Endothelial cell of umbilical vein (primary cell): Measurements from ENCODE around the gene DYRK1A. TPM values are rescaled to one million over a fixed set of nuclear protein-coding genes. Genes with fewer than 3 reads are reported as not detected.

Experiments used
- BruUV-seq: library from RNA; stranded (reverse); fragments of 400-500 nt; replicated peaks from 2 replicates; lab custom pipeline; 2021; lab: Mats Ljungman, UMichigan
- CTCF ChIA-PET: fragments of 300-600, 350-600 bp; sonication (Branson Sonifier 250); formaldehyde crosslinking; loops from one replicate; lab custom pipeline; 2021; ENCODE audit warnings: antibody characterized with exemption, inconsistent platforms; lab: Charles Lee
- POLR2A ChIA-PET: fragments of 300-600, 350-600 bp; sonication (Branson Sonifier 250); formaldehyde crosslinking; loops from one replicate; lab custom pipeline; 2021; ENCODE audit warnings: antibody characterized with exemption, inconsistent platforms; lab: Charles Lee
- DNase-seq: peaks from one replicate; pipeline ENCODE4 v3.0.0-alpha.2; 2011; ENCODE audit warnings: low read depth, low spot score
- FAIRE-seq: peaks from 2 replicates; lab custom pipeline; 2011; peaks lifted over from hg19 to GRCh38; lab: Jason Lieb, UNC
- H2AFZ ChIP-seq: 2 replicates; pipeline ENCODE4 v1.6.0; 2012; ENCODE audit warnings: low read depth, low read length, control low read depth, inconsistent platforms
- H3K27ac ChIP-seq: 2 replicates; pipeline ENCODE4 v1.5.1; 2011; ENCODE audit warnings: low read depth, mild to moderate bottlenecking, control low read depth, low read length, moderate library complexity; ENCODE audit not compliant: insufficient read depth
- H3K27me3 ChIP-seq, 2 experiments: 2 replicates each; pipeline versions ENCODE4 v1.6.0 to v1.6.1; 2011; ENCODE audit warnings: low read length in 2 of 2, mixed read lengths in 1 of 2; ENCODE audit not compliant: control insufficient read depth in 2 of 2, insufficient read depth in 2 of 2
- H3K36me3 ChIP-seq, 2 experiments: 2 replicates in 1 of 2; 3 replicates in 1 of 2; pipeline ENCODE4 v1.5.1; 2011; ENCODE audit warnings: low read length in 2 of 2, mild to moderate bottlenecking in 1 of 2, moderate library complexity in 1 of 2; ENCODE audit not compliant: control insufficient read depth in 2 of 2, insufficient read depth in 2 of 2; ENCODE audit errors: extremely low read depth in 1 of 2
- H3K4me1 ChIP-seq: 3 replicates; pipeline ENCODE4 v1.5.1; 2011; ENCODE audit warnings: mild to moderate bottlenecking, low read length; ENCODE audit not compliant: control insufficient read depth, insufficient read depth; ENCODE audit errors: extremely low read depth
- H3K4me2 ChIP-seq: 2 replicates; pipeline ENCODE4 v1.6.1; 2011; ENCODE audit warnings: low read length, control low read depth, mixed read lengths; ENCODE audit not compliant: insufficient read depth
- H3K4me3 ChIP-seq, 3 experiments: fragments of 200-600 bp in 1 of 3; sonication (generic), shearing (Covaris generic) in 1 of 3; replicated peaks in 1 of 3; 2 replicates each; pipeline ENCODE4 v1.5.1; 2011 to 2016; ENCODE audit warnings: control low read depth in 3 of 3, low read length in 3 of 3, mild to moderate bottlenecking in 2 of 3, inconsistent platforms in 1 of 3, low read depth in 1 of 3, moderate library complexity in 1 of 3; ENCODE audit not compliant: insufficient read depth in 1 of 3
- H3K79me2 ChIP-seq: 2 replicates; pipeline ENCODE4 v1.6.0; 2012; ENCODE audit warnings: low read length, inconsistent platforms; ENCODE audit not compliant: control insufficient read depth, insufficient read depth
- H3K9ac ChIP-seq: replicated peaks from 2 replicates; pipeline ENCODE3; 2011; ENCODE audit warnings: low read length, control low read depth; ENCODE audit not compliant: insufficient read depth; ENCODE audit errors: extremely low read depth
- H3K9me1 ChIP-seq: replicated peaks from 3 replicates; pipeline ENCODE4 v1.6.0; 2011; ENCODE audit warnings: mild to moderate bottlenecking, low read length; ENCODE audit not compliant: control insufficient read depth, insufficient read depth; ENCODE audit errors: extremely low read depth
- H3K9me3 ChIP-seq: replicated peaks from 2 replicates; pipeline ENCODE4 v1.5.1; 2012; ENCODE audit warnings: low read length, inconsistent platforms; ENCODE audit not compliant: control insufficient read depth, insufficient read depth
- H4K20me1 ChIP-seq: replicated peaks from 2 replicates; pipeline ENCODE3; 2011; ENCODE audit warnings: mild to moderate bottlenecking, low read length; ENCODE audit not compliant: control insufficient read depth, insufficient read depth; ENCODE audit errors: extremely low read depth
- CTCF ChIP-seq, 2 donors: IDR thresholded peaks; 1 replicate in 1 of 2; 2 replicates in 1 of 2; pipeline ENCODE4 v1.5.1; 2011; ENCODE audit warnings: low read length in 2 of 2, mild to moderate bottlenecking in 2 of 2, moderate library complexity in 2 of 2, control low read depth in 1 of 2, inconsistent platforms in 1 of 2, low read depth in 1 of 2; ENCODE audit not compliant: insufficient read depth in 1 of 2; ENCODE audit errors: extremely low read depth in 1 of 2
- EZH2 ChIP-seq: IDR thresholded peaks from 2 replicates; pipeline ENCODE4 v1.6.1; 2012; ENCODE audit warnings: borderline replicate concordance, low read depth, mild to moderate bottlenecking, moderate library complexity, low read length, inconsistent platforms; ENCODE audit not compliant: severe bottlenecking
- FOS ChIP-seq: IDR thresholded peaks from 2 replicates; pipeline ENCODE4 v1.6.1; 2011; ENCODE audit warnings: mild to moderate bottlenecking, low read length, moderate library complexity, borderline replicate concordance; ENCODE audit not compliant: insufficient read depth
- GATA2 ChIP-seq: IDR thresholded peaks from 2 replicates; pipeline ENCODE4 v1.7.0; 2011; ENCODE audit warnings: low read depth, mild to moderate bottlenecking, moderate library complexity, mixed read lengths, low read length; ENCODE audit not compliant: insufficient read length, insufficient read depth
- JUN ChIP-seq: IDR thresholded peaks from 2 replicates; pipeline ENCODE4 v1.6.1; 2011; ENCODE audit warnings: borderline replicate concordance, low read depth; ENCODE audit not compliant: insufficient read length, insufficient read depth
- MAX ChIP-seq: IDR thresholded peaks from 2 replicates; pipeline ENCODE4 v1.6.1; 2011; ENCODE audit not compliant: insufficient read depth, insufficient read length
- MYC ChIP-seq: IDR thresholded peaks from one replicate; pipeline ENCODE4 v1.6.1; 2011; ENCODE audit warnings: mild to moderate bottlenecking, low read depth, low read length
- POLR2A ChIP-seq: IDR thresholded peaks from 2 replicates; pipeline ENCODE4 v1.6.1; 2012; ENCODE audit warnings: low read depth, mild to moderate bottlenecking, control low read depth, low read length
- POLR2AphosphoS5 ChIP-seq: IDR thresholded peaks from 2 replicates; pipeline ENCODE4 v1.6.1; 2012; ENCODE audit warnings: low read depth, mild to moderate bottlenecking, control low read depth, low read length, moderate library complexity; ENCODE audit not compliant: insufficient read depth
- dilution Hi-C: fragments of 300-500 bp; cut with MboI; formaldehyde crosslinking; loops from one replicate; pipeline ENCODE4 v1.15.0; 2019; ENCODE audit warnings: low sequenced_read_pairs; ENCODE audit not compliant: extremely low pct_ligation_motif_present
- intact Hi-C: fragments of 100-400 bp; cut with micrococcal nuclease; formaldehyde crosslinking; loops from one replicate; pipeline ENCODE4 v1.10.0; 2022
- polyA plus RNA-seq, 4 experiments: library from polyadenylated mRNA; depleted of rRNA in 3 of 4; stranded (reverse) in 3 of 4; unstranded in 1 of 4; fragments of >200 nt; gene quantifications; 2 replicates each; pipeline versions ENCODE4 v1.2.1 to v1.2.3, GENCODE V29; 2011 to 2012; ENCODE audit warnings: missing spikeins in 1 of 4
- total RNA-seq: library from RNA; stranded (reverse); gene quantifications from 2 replicates; pipeline ENCODE4 v1.2.3, GENCODE V29; 2021

The DYRK1A gene
- total and polyA plus RNA-seq, 2 donors (not counting 3 experiments of a cell fraction or from before 2014, with no cell fraction given), result 51.8 to 53.7 TPM

- DNase-seq (no peak), FAIRE-seq (no peak)
- no peak overlapping the region for H3K27ac ChIP-seq
- dilution Hi-C loops (no loop called here), intact Hi-C loops (no loop called here)
- no peak overlapping the region for H3K9ac ChIP-seq
- ChIA-PET POLR2A (interaction anchor here (0.7 kb wide), 1 partner anchor 8 kb away, joined by 3 read pairs; no protein-coding TSS in a partner anchor), CTCF (interaction anchor here (0.7 to 2.2 kb wide), 6 partner anchors 8 to 215 kb away, joined by 3 to 13 read pairs (median 3); no protein-coding TSS in a partner anchor)
- H3K79me2 ChIP-seq, result peaks cover 100% of the 10 kb centered on the region
- H3K4me2 ChIP-seq, result no peak overlapping the region
- H3K27me3 ChIP-seq, result no peaks in the 10 kb centered on the region
- peaks cover 17% of the 10 kb centered on the region for H4K20me1 ChIP-seq
- no peak overlapping the region for H2AFZ ChIP-seq
- no peaks in the 10 kb centered on the region for H3K9me1 ChIP-seq
- TF ChIP-seq JUN, result no peak
- TF ChIP-seq CTCF (IDR thresholded peaks at IDR 0.05; ENCODE audit: extremely low read depth in 1 of 2, insufficient read depth in 1 of 2, low read depth in 1 of 2, low read length in 2 of 2), result no peak
- no peak for TF ChIP-seq POLR2AphosphoS5
- H3K9me3 ChIP-seq, result no peaks in the 10 kb centered on the region
- no peaks in the 10 kb centered on the region for H3K4me1 ChIP-seq
- BruUV-seq, result no TSS peak
- H3K4me3 ChIP-seq, result no peak overlapping the region
- H3K36me3 ChIP-seq, result no peaks in the 10 kb centered on the region
Observed at GRCh38 chr21:37381883-37382585, 15.5 kb downstream of the DYRK1A start.

GRCh38 chr21:37383086-37383485 is 16.5 kb downstream of the DYRK1A start:
- FAIRE-seq (no peak), DNase-seq (no peak)
- Histone ChIP-seq H4K20me1 (peaks cover 17% of the 10 kb centered on the region), H2AFZ (no peak overlapping the region), H3K27me3 (no peaks in the 10 kb centered on the region), H3K27ac (no peak overlapping the region), H3K79me2 (peaks cover 100% of the 10 kb centered on the region), H3K9me3 (no peaks in the 10 kb centered on the region), H3K9ac (no peak overlapping the region), H3K9me1 (no peaks in the 10 kb centered on the region), H3K36me3 (no peaks in the 10 kb centered on the region), H3K4me1 (no peaks in the 10 kb centered on the region), H3K4me2 (no peak overlapping the region), H3K4me3 (no peak overlapping the region)
- intact Hi-C loops (no loop called here), dilution Hi-C loops (no loop called here)
- CTCF ChIA-PET, result interaction anchor here (1.0 to 2.2 kb wide), 3 partner anchors 8 to 14 kb away, joined by 3 to 13 read pairs (median 5); no protein-coding TSS in a partner anchor
- no TSS peak for BruUV-seq
- POLR2A ChIA-PET, result no interaction called here
- TF ChIP-seq POLR2A (no peak), MAX (no peak), CTCF (IDR thresholded peaks at IDR 0.05; ENCODE audit: extremely low read depth in 1 of 2, insufficient read depth in 1 of 2, low read depth in 1 of 2, low read length in 2 of 2) (no peak), FOS (no peak), POLR2AphosphoS5 (no peak), MYC (no peak), JUN (no peak), GATA2 (no peak), EZH2 (no peak)
